Calu3 (cell line): ENCODE results near the gene TMEM271. TPM values are rescaled to one million over a fixed set of nuclear protein-coding genes. Genes with fewer than 3 reads are reported as not detected.

Source experiments
- BruUV-seq: library from RNA; stranded (reverse); fragments of 400-500 nt; replicated peaks from 2 replicates; lab custom pipeline; 2021; lab: Mats Ljungman, UMichigan
- CTCF ChIA-PET: fragments of 300-600 bp; sonication (Branson Sonifier 250); formaldehyde crosslinking; loops from one replicate; lab custom pipeline; 2022; ENCODE audit warnings: antibody characterized with exemption; lab: Charles Lee
- DNase-seq: peaks from one replicate; pipeline ENCODE4 v3.0.0; 2022
- H3K27ac Mint-ChIP-seq: one replicate; pipeline ENCODE4 v1.8.0; 2022; ENCODE audit warnings: mixed read lengths; ENCODE audit not compliant: unreplicated experiment
- H3K27me3 Mint-ChIP-seq: one replicate; pipeline ENCODE4 v1.8.0; 2022; ENCODE audit warnings: mixed read lengths; ENCODE audit not compliant: unreplicated experiment
- H3K36me3 Mint-ChIP-seq: one replicate; pipeline ENCODE4 v1.8.0; 2022; ENCODE audit warnings: mild to moderate bottlenecking, moderate library complexity, mixed read lengths; ENCODE audit not compliant: insufficient read depth, unreplicated experiment
- H3K4me1 Mint-ChIP-seq: one replicate; pipeline ENCODE4 v1.8.0; 2022; ENCODE audit warnings: mild to moderate bottlenecking, low read depth, mixed read lengths; ENCODE audit not compliant: unreplicated experiment
- H3K4me3 Mint-ChIP-seq: one replicate; pipeline ENCODE4 v1.8.0; 2022; ENCODE audit warnings: mild to moderate bottlenecking, low read depth, moderate library complexity, mixed read lengths; ENCODE audit not compliant: unreplicated experiment
- H3K9me3 Mint-ChIP-seq: one replicate; pipeline ENCODE4 v1.8.0; 2022; ENCODE audit warnings: low read depth, mixed read lengths; ENCODE audit not compliant: unreplicated experiment
- intact Hi-C: fragments of 100-400 bp; cut with micrococcal nuclease; formaldehyde crosslinking; loops from one replicate; pipeline ENCODE4 v1.10.0; 2022; ENCODE audit not compliant: unreplicated experiment
- total RNA-seq: library from RNA; stranded (reverse); gene quantifications from 2 replicates; pipeline ENCODE4 v1.2.3, GENCODE V29; 2022
- TF ChIP-seq, protein P1 (sequence below): fragments of 200-600 bp; IDR thresholded peaks from one replicate; pipeline ENCODE4 v1.8.0; 2022; ENCODE audit warnings: antibody characterized with exemption; ENCODE audit not compliant: unreplicated experiment

The TMEM271 gene
- total RNA-seq, 1 experiment from 2014 or later = not detected

DNA sequence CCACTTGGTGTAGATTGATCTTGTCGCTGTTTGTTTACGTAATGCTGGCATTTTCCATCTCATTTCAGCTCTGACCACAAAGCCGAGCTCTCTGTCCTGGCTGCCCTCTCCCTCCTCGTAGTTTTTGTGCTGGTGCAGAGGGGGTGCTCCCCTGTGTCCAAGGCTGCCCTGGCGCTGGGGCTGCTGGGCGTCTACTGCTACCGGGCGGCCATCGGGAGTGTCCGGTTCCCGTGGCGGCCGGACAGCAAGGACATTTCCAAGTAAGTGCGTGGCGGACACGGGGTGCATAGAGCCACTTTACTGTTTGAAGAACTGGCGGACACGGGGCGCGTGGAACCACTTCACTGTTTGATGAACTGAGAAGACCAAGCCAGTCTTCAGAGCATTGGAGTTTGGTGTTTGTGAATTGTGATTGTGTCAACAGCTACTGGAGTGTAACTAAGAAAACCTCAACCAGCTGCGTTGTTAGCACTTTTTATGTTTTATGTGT lies 49.1 kb downstream of the TMEM271 start:
- intact Hi-C loops = no loop called here
- Mint-ChIP-seq H3K4me1 (no peaks in the 10 kb centered on the region), H3K36me3 (peaks cover 27% of the 10 kb centered on the region), H3K27me3 (no peaks in the 10 kb centered on the region), H3K27ac (no peak overlapping the region), H3K9me3 (peaks cover 2% of the 10 kb centered on the region), H3K4me3 (no peak overlapping the region)
- no TSS peak for BruUV-seq
- DNase-seq = no peak
- CTCF ChIA-PET = interaction anchor here (0.7 kb wide), 1 partner anchor 27 kb away, joined by 4 read pairs; no protein-coding TSS in a partner anchor
- TF ChIP-seq, protein P1, sequence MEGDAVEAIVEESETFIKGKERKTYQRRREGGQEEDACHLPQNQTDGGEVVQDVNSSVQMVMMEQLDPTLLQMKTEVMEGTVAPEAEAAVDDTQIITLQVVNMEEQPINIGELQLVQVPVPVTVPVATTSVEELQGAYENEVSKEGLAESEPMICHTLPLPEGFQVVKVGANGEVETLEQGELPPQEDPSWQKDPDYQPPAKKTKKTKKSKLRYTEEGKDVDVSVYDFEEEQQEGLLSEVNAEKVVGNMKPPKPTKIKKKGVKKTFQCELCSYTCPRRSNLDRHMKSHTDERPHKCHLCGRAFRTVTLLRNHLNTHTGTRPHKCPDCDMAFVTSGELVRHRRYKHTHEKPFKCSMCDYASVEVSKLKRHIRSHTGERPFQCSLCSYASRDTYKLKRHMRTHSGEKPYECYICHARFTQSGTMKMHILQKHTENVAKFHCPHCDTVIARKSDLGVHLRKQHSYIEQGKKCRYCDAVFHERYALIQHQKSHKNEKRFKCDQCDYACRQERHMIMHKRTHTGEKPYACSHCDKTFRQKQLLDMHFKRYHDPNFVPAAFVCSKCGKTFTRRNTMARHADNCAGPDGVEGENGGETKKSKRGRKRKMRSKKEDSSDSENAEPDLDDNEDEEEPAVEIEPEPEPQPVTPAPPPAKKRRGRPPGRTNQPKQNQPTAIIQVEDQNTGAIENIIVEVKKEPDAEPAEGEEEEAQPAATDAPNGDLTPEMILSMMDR = no peak

DNA sequence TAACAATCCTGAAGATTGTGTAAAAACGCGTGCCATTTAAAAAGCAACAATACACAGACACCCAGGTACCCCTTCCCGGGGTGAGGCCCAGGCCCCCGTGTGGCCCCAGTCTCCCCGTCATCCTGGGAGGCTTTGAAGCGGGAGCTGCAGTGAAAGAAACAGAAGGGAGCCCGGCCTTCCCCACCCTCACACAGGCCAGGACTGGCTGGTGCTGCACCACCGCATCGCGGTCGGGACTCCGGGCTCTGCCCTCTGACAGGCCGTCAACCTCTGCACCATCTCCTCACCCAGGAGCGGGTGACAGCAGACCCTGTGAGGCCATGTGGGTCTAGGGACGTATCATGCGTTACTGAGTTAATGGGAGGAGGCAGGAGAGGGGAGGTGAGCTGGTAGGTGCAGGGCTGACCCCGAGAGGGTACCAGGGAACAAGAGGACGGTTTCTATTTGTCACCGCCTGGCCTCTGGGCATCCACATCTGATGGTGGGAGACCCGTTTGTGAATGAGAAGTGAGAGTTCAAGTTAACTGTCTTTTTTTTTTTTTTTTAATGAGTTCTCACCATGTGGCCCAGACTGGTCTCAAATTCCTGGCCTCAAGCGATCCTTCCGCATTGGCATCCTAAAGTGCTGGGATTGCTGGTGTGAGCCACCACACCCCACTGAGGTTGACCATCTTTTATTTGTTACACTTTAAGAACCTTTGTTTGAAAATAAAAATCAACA lies 49.7 kb downstream of the TMEM271 start:
- peaks cover 31% of the 10 kb centered on the region for H3K36me3 Mint-ChIP-seq
- H3K9me3 Mint-ChIP-seq = peaks cover under 1% of the 10 kb centered on the region
- no TSS peak for BruUV-seq
- no peak overlapping the region for H3K27ac Mint-ChIP-seq
- CTCF ChIA-PET = interaction anchor here (0.7 kb wide), 1 partner anchor 26 kb away, joined by 4 read pairs; no protein-coding TSS in a partner anchor
- intact Hi-C loops = no loop called here
- no peaks in the 10 kb centered on the region for H3K4me1 Mint-ChIP-seq
- no peak for DNase-seq
- TF ChIP-seq, protein P1 = no peak
- no peak overlapping the region for H3K4me3 Mint-ChIP-seq
- no peaks in the 10 kb centered on the region for H3K27me3 Mint-ChIP-seq

DNA sequence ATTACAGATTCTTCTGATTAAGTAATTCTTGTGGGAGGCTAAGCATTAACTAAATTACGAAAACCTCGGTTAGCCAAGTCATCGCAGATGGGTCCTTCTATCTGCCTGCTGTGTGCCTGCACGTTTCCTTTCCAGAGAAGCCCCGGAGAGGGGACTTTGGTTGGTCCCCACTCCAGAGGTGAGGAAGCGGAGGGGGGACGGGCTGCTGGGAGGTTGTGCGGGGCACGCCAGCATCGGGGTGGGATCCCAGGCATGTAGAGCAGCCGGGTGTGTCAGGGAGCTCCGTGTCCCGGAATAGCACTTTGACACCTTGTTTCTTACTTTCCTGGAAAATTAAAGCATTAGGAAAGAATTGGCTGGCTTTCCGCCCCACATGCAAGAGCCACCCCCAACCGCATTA lies 50.4 kb downstream of the TMEM271 start:
- H3K4me3 Mint-ChIP-seq = no peak overlapping the region
- no TSS peak for BruUV-seq
- CTCF ChIA-PET = no interaction called here
- TF ChIP-seq, protein P1 = no peak
- peaks cover 32% of the 10 kb centered on the region for H3K36me3 Mint-ChIP-seq
- H3K27me3 Mint-ChIP-seq = no peaks in the 10 kb centered on the region
- no peak for DNase-seq
- H3K9me3 Mint-ChIP-seq = no peaks in the 10 kb centered on the region
- no peak overlapping the region for H3K27ac Mint-ChIP-seq
- H3K4me1 Mint-ChIP-seq = no peaks in the 10 kb centered on the region
- intact Hi-C loops = no loop called here

DNA sequence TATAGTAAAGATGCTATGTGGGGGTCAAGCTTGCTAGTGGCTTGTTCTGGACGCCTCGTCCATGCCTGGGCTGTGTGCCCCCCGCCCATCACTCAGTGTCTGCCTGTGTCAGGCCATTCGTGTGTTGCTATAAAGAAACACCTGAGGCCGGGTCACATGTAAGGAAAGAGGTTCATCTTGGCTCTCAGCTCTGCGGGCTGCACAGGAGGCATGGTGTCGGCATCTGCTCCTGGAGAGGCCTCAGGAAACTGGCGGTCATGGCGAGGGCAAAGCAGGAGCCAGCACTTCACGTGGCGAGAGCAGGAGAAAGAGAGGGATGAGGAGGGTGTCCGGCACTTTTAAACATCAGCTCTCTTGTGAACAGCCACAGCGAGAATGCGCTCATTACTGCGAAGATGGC lies 51.9 kb downstream of the TMEM271 start:
- BruUV-seq = no TSS peak
- intact Hi-C loops = no loop called here
- H3K4me1 Mint-ChIP-seq = no peaks in the 10 kb centered on the region
- H3K27ac Mint-ChIP-seq = no peak overlapping the region
- TF ChIP-seq, protein P1 = no peak
- peaks cover 37% of the 10 kb centered on the region for H3K36me3 Mint-ChIP-seq
- no peak for DNase-seq
- no peak overlapping the region for H3K4me3 Mint-ChIP-seq
- H3K27me3 Mint-ChIP-seq = no peaks in the 10 kb centered on the region
- CTCF ChIA-PET = no interaction called here
- H3K9me3 Mint-ChIP-seq = peaks cover 4% of the 10 kb centered on the region

Other genes with a start within 250 kb of the TMEM271 start
- gene ZNF141, start 238.5 kb downstream of the TMEM271 start, total RNA-seq = 18.0 and 18.1 TPM in 2 replicates
- gene ZNF721, start 77.1 kb downstream of the TMEM271 start, total RNA-seq = 21.3 and 25.4 TPM in 2 replicates
- 44.9 and 48.0 TPM in 2 replicates for gene PIGG, start 77.1 kb downstream of the TMEM271 start, total RNA-seq
- gene PDE6B, start 49.3 kb upstream of the TMEM271 start, total RNA-seq = not detected in 2 replicates
- gene ATP5ME, start 98.0 kb upstream of the TMEM271 start, total RNA-seq = 122 and 124 TPM in 2 replicates
- 7.6 and 8.5 TPM in 2 replicates for gene MYL5, start 98.2 kb upstream of the TMEM271 start, total RNA-seq
- 0.24 and 0.40 TPM in 2 replicates for gene SLC49A3, start 112.9 kb upstream of the TMEM271 start, total RNA-seq
- 29.5 and 30.0 TPM in 2 replicates for gene PCGF3, start 129.5 kb upstream of the TMEM271 start, total RNA-seq
- gene CPLX1, start 249.8 kb upstream of the TMEM271 start, total RNA-seq = 0.42 and 0.93 TPM in 2 replicates